ENCODE results near the gene IQCK. TPM values are rescaled to one million over a fixed set of nuclear protein-coding genes. Genes with fewer than 3 reads are reported as not detected.

Gene IQCK
- total RNA-seq, 1 donor from 2014 or later: 18.6 TPM

DNA sequence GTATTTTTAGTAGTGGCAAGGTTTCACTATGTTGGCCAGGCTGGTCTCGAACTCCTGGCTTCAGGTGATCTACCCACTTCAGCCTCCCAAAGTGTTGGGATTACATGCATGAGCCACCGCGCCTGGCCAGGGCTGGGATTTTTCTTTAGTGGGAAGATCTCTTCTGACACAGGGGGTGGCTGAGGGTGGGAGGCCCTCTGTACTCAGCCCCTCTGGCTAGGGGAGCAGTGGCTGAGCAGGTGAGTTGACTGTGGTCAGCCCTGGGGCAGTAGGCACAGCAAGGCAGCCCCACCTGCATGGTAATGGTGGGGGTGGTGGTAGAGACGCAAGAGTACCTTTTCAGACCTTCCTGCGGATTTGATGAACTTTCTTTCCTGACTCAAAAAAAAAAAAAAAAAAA is 178.9 kb downstream of the IQCK start:
- DNase-seq (ENCODE audit: low spot score): no peak
- Mint-ChIP-seq H3K9me3 (ENCODE audit: unreplicated experiment) (no peaks in the 10 kb centered on the region), H3K27ac (ENCODE audit: unreplicated experiment) (no peak overlapping the region), H3K36me3 (ENCODE audit: low read depth, unreplicated experiment) (no peaks in the 10 kb centered on the region), H3K4me1 (ENCODE audit: unreplicated experiment) (peaks cover 7% of the 10 kb centered on the region), H3K27me3 (ENCODE audit: unreplicated experiment) (peaks cover 4% of the 10 kb centered on the region), H3K4me3 (ENCODE audit: unreplicated experiment) (no peak overlapping the region)
- TF ChIP-seq, protein P1, sequence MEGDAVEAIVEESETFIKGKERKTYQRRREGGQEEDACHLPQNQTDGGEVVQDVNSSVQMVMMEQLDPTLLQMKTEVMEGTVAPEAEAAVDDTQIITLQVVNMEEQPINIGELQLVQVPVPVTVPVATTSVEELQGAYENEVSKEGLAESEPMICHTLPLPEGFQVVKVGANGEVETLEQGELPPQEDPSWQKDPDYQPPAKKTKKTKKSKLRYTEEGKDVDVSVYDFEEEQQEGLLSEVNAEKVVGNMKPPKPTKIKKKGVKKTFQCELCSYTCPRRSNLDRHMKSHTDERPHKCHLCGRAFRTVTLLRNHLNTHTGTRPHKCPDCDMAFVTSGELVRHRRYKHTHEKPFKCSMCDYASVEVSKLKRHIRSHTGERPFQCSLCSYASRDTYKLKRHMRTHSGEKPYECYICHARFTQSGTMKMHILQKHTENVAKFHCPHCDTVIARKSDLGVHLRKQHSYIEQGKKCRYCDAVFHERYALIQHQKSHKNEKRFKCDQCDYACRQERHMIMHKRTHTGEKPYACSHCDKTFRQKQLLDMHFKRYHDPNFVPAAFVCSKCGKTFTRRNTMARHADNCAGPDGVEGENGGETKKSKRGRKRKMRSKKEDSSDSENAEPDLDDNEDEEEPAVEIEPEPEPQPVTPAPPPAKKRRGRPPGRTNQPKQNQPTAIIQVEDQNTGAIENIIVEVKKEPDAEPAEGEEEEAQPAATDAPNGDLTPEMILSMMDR (IDR thresholded peaks at IDR 0.05; ENCODE audit: unreplicated experiment): no peak

DNA sequence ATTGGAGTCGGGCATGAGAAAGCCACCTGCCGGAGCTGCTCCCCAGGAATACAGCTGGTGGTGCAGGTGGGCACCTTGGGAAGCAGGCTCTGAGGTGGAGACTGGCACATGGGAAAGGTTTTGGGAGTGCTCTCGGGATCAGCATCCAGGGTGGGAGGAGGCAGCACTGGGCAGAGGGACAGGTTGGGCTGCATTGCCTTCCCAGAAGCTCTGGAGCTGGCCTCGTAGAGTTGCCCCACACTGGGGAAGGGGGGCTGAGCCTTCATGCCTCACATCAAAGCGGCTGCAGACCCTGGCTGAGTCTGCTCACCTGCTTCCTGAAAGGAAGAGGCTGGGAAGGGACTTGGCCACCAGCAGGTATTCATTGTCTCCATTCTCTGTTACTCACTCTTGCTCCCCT is 180.1 kb downstream of the IQCK start:
- no peak overlapping the region for H3K27ac Mint-ChIP-seq (ENCODE audit: unreplicated experiment)
- H3K4me3 Mint-ChIP-seq (ENCODE audit: unreplicated experiment): no peak overlapping the region
- DNase-seq (ENCODE audit: low spot score): no peak
- H3K4me1 Mint-ChIP-seq (ENCODE audit: unreplicated experiment): peaks cover 7% of the 10 kb centered on the region
- H3K36me3 Mint-ChIP-seq (ENCODE audit: low read depth, unreplicated experiment): no peaks in the 10 kb centered on the region
- H3K27me3 Mint-ChIP-seq (ENCODE audit: unreplicated experiment): peaks cover 2% of the 10 kb centered on the region
- TF ChIP-seq, protein P1 (IDR thresholded peaks at IDR 0.05; ENCODE audit: unreplicated experiment): no peak
- H3K9me3 Mint-ChIP-seq (ENCODE audit: unreplicated experiment): no peaks in the 10 kb centered on the region

DNA sequence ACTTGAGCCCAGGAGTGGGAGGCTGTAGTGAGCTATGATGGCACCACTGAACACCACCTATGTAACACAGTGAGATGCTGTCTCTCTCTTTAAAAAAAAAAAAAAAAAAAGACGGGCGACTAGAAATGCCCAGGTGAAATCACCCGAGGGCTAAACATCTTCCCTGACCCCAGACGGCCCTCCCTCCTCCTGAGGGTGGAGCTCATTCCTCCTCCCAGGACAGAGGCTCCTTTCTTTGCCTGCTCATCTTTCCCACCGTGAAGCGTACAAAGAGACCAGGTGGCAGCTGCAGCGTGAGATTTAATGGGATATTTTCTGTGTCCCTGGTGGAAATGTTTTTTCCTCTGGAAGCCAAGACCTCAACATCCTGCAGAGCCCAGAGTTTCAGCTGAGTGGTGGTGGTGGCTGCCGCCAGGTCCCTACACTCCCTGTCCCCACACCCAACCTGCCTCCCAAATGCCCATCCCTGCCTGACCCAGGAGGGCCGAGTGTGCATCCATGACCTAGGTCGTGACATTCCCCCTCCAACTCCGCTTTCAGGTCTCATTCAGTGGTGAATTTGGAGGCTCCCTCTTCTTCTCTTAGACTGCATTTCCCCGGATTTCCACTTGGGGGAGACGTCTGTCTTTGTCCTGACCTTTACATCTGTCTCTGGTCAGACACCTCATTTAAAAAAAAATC is 181.0 kb downstream of the IQCK start:
- no peaks in the 10 kb centered on the region for H3K9me3 Mint-ChIP-seq (ENCODE audit: unreplicated experiment)
- peaks cover 2% of the 10 kb centered on the region for H3K27me3 Mint-ChIP-seq (ENCODE audit: unreplicated experiment)
- H3K36me3 Mint-ChIP-seq (ENCODE audit: low read depth, unreplicated experiment): no peaks in the 10 kb centered on the region
- peak; percentile 74 for DNase-seq (ENCODE audit: low spot score)
- no peak overlapping the region for H3K27ac Mint-ChIP-seq (ENCODE audit: unreplicated experiment)
- H3K4me1 Mint-ChIP-seq (ENCODE audit: unreplicated experiment): peaks cover 7% of the 10 kb centered on the region
- TF ChIP-seq, protein P1 (IDR thresholded peaks at IDR 0.05; ENCODE audit: unreplicated experiment): peak; percentile 78
- H3K4me3 Mint-ChIP-seq (ENCODE audit: unreplicated experiment): no peak overlapping the region

DNA sequence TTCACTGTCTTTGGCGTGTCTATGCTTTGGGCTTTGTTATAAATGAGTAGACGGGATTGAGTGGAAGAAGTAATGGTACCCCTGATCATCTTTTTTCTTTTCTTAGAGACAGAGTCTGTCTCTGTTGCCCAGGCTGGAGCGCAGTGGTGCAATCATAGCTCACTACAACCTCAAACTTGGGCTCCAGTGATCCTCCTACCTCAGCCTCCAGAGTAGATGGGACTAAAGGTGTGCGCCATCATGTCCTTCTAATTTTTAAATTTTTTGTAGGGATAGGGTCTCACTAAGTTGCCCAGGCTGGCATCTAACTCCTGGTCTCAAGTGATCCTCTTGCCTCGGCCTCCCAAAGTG is 181.5 kb downstream of the IQCK start:
- Mint-ChIP-seq H3K4me1 (ENCODE audit: unreplicated experiment) (peaks cover 6% of the 10 kb centered on the region), H3K9me3 (ENCODE audit: unreplicated experiment) (no peaks in the 10 kb centered on the region), H3K27ac (ENCODE audit: unreplicated experiment) (no peak overlapping the region), H3K4me3 (ENCODE audit: unreplicated experiment) (no peak overlapping the region), H3K27me3 (ENCODE audit: unreplicated experiment) (peaks cover 2% of the 10 kb centered on the region), H3K36me3 (ENCODE audit: low read depth, unreplicated experiment) (no peaks in the 10 kb centered on the region)
- no peak for DNase-seq (ENCODE audit: low spot score)
- TF ChIP-seq, protein P1 (IDR thresholded peaks at IDR 0.05; ENCODE audit: unreplicated experiment): peak; percentile 46

DNA sequence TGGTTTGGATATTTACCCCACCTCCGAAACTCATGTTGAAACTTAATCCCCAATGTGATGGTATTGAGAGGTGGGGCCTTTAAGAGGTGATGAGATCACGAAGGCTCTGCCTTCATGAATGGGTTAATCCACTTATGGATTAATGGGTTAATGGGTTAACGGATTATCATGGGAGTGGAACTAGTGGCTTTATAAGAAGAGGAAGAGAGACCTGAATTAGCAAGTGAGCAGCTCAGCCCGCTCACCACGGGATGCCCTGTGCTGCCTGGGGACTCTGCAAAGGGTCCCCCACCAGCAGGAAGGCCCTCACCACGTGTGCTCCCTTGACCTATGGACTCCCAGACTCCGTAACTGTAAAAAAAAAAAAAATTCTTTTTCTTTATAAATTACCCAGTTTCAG is 183.1 kb downstream of the IQCK start:
- TF ChIP-seq, protein P1 (IDR thresholded peaks at IDR 0.05; ENCODE audit: unreplicated experiment): no peak
- no peak overlapping the region for H3K4me3 Mint-ChIP-seq (ENCODE audit: unreplicated experiment)
- no peaks in the 10 kb centered on the region for H3K36me3 Mint-ChIP-seq (ENCODE audit: low read depth, unreplicated experiment)
- no peak for DNase-seq (ENCODE audit: low spot score)
- H3K27ac Mint-ChIP-seq (ENCODE audit: unreplicated experiment): no peak overlapping the region
- peaks cover 2% of the 10 kb centered on the region for H3K27me3 Mint-ChIP-seq (ENCODE audit: unreplicated experiment)
- no peaks in the 10 kb centered on the region for H3K9me3 Mint-ChIP-seq (ENCODE audit: unreplicated experiment)
- H3K4me1 Mint-ChIP-seq (ENCODE audit: unreplicated experiment): peaks cover 2% of the 10 kb centered on the region
